ENCODE data around the gene ADAMTS9. TPM values are rescaled to one million over a fixed set of nuclear protein-coding genes. Genes with fewer than 3 reads are reported as not detected.

Gene ADAMTS9
- total and polyA plus RNA-seq, 9 of the 15 experiments (the other 6 are each of a cell fraction or from before 2014, with no cell fraction given): 0.05 to 0.32 (median 0.13) TPM; not detected in 2

DNA sequence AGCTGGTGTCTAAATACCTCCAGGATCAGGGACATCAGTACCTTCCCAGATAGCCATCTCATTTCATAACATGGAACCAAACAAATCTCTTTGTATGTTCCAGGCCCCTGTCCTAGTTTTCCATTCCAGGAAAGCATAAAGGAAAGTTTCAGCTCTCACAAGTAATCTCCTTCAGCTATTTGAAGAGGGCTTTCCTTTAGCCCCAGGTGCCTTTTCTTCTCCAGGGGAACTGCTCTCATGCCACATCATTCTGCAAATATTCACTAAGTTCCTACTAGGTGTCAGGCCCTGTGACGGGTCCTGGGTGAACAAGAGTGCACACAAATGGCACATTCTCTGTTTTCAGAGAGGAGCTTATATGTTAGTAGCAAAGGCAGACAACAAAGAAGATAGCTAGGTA is 136.1 kb downstream of the ADAMTS9 start:
- CTCF ChIA-PET (ENCODE audit: low intra/inter-chr PET ratio): no interaction called here

More for the DNA sequence above, 136.1 kb downstream of the ADAMTS9 start:
- H3K27me3 ChIP-seq (ENCODE audit: control insufficient read depth in 2 of 2, insufficient read depth in 2 of 2, low read length in 2 of 2): peaks cover 0 to 13% of the 10 kb centered on the region in 2 experiments; a peak in 1 of 5 replicates
- FAIRE-seq (no peak), DNase-seq (ENCODE audit: extremely low read depth in 1 of 4, low spot score in 3 of 4) (no peak), ATAC-seq (no peak)
- no peaks in the 10 kb centered on the region for H3K4me1 ChIP-seq (replicated peaks in 1 of 2; ENCODE audit: control insufficient read depth in 2 of 2, insufficient read depth in 2 of 2, low read length in 2 of 2)
- H4K20me1 ChIP-seq (replicated peaks; ENCODE audit: control insufficient read depth, insufficient read depth, low read length): no peaks in the 10 kb centered on the region
- H3K4me2 ChIP-seq (ENCODE audit: insufficient read depth, low read length): no peak overlapping the region
- no peaks in the 10 kb centered on the region for H3K9me1 ChIP-seq (ENCODE audit: control insufficient read depth, insufficient read depth, low read length)
- no peak overlapping the region for H3K4me3 ChIP-seq
- no peaks in the 10 kb centered on the region for H3K9me3 ChIP-seq (replicated peaks; ENCODE audit: control insufficient read depth, insufficient read depth, low read depth, low read length)
- no peak overlapping the region for H3K27ac ChIP-seq (ENCODE audit: extremely low read depth, low read depth, low read length)
- in situ Hi-C loops (cut with MboI): no loop called here
- 0% methylated on average over 1 of the region's 1 CpG for WGBS (ENCODE audit: insufficient coverage, low coverage, missing lambda C conversion rate)
- H2AFZ ChIP-seq (ENCODE audit: low read depth, low read length): no peak overlapping the region
- no peaks in the 10 kb centered on the region for H3K79me2 ChIP-seq (ENCODE audit: control insufficient read depth, insufficient read depth, low read length)
- intact Hi-C loops (cut with micrococcal nuclease): no loop called here
- POLR2A ChIA-PET: no interaction called here
- TF ChIP-seq FOSL1 (tag; conservative IDR thresholded peaks at IDR 0.05) (no peak), TARDBP (IDR thresholded peaks at IDR 0.05) (no peak), NCOA1 (IDR thresholded peaks at IDR 0.05; ENCODE audit: low read depth) (no peak), FUS (optimal IDR thresholded peaks at IDR 0.05; ENCODE audit: low read depth, low read length) (no peak), ZBTB11 (CRISPR knock-in tag; IDR thresholded peaks at IDR 0.05) (peak in 1 of 3 experiments; percentile 9; a peak in 1 of 6 replicates)
- no peak overlapping the region for H3K9ac ChIP-seq (ENCODE audit: insufficient read depth in 1 of 2, low read depth in 2 of 2, low read length in 2 of 2)
- H3K36me3 ChIP-seq (ENCODE audit: control insufficient read depth, insufficient read depth, low read length): no peaks in the 10 kb centered on the region
- BruUV-seq (replicated peaks): no TSS peak

Data from K562 (cell line).